ENCODE data around the gene CELF5. TPM values are rescaled to one million over a fixed set of nuclear protein-coding genes. Genes with fewer than 3 reads are reported as not detected.

The CELF5 gene
- total RNA-seq, 4 donors from 2014 or later: 0.28 to 0.73 TPM; not detected in 2

DNA sequence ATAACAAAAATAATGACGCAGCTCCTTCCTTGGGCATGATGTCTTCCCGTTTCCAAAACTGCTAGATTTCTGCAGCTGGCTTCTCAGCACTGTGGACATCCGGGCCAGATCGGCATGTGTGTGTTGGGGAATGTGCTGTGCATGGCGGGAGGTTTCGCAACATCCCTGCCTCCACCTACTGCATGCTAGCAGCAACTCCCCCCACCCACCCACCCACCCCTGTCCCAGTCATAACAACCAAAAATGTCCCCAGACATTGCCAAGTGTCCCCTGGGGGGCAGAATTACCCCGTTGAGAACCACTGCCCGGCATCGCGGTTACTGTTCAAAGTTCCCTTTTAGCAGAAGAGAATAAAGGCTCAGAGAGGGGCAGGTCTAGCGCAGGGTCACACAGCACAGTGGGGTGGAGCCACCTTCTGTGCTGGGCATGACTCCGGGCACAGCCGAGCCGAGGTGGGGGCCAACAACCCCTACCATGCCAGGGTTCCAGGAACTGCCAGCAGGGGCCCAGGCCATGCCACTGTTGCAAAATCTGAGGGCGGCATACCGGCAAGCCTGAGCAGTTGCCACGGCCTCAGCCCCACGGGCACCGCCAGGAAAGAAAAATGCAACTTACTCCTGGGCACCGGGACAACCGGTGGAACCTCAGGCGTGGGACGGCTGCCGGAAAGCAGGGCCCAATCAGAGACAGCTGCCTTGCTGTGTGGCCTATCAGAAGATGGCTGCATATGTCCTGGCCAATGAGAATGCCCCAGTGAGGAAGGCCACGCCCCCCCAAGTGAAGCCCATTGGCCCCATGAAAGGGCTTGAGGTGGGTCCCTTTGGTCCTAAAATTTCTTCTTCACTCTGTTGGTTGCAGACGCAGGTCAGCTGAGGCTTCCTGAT, 119.4 kb downstream of the CELF5 start:
- peaks cover 4 to 9% of the 10 kb centered on the region in 2 donors for H3K4me1 ChIP-seq

DNA sequence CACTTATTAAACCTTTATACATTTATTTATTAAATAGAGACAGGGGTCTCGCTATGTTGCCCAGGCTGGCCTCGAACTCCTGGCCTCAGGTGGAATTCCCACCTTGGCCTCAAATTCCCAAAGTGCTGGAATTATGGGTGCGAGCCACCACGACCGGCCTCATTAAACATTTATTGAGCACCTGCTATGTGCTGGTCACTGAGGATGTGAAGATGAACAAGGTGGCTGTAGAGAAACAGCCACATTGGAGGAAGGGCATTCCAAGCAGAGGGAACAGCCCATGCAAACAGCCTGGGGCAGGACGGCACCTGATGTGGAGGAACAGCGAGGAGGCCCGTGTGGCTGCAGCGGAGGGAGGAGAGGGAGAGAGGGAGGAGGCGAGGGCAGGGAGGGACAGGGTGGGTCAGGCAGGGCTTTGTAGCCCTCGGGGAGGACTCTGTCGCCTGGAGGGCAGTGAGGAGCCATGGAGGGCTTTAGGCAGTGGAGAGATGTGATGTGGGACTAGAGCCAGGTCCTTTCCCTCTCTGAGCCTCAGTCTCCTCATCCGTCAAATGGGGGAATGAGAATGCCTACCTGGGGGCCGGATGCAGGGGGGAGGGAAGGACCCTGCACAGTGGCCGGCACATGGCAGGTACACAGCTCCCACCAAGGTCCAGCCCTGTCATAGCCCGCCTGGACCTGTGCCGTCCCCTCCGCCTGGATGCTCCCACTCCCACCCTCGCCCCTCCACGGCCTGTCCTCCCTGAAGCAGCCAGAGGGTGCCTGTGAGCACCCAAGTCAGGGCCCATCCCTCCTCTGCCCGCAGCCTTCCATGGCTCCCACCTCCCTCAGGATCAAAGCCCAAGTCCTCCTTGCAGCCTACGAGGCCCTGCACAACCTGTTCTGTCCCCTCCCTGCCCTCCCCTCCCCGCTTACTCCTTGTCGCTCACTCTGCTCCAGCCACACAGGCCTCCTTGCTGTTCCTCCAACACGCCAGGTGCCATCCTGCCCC, 120.4 kb downstream of the CELF5 start:
- Histone ChIP-seq H3K27me3 (no peaks in the 10 kb centered on the region), H3K27ac (peak overlapping the region; percentile 84 to 94), H3K36me3 (no peaks in the 10 kb centered on the region), H3K4me3 (no peak overlapping the region), H3K4me1 (peaks cover 4 to 9% of the 10 kb centered on the region in 2 donors), H3K9me3 (no peaks in the 10 kb centered on the region)
- TF ChIP-seq POLR2A (IDR thresholded peaks at IDR 0.05): no peak
- TF ChIP-seq, protein P1, sequence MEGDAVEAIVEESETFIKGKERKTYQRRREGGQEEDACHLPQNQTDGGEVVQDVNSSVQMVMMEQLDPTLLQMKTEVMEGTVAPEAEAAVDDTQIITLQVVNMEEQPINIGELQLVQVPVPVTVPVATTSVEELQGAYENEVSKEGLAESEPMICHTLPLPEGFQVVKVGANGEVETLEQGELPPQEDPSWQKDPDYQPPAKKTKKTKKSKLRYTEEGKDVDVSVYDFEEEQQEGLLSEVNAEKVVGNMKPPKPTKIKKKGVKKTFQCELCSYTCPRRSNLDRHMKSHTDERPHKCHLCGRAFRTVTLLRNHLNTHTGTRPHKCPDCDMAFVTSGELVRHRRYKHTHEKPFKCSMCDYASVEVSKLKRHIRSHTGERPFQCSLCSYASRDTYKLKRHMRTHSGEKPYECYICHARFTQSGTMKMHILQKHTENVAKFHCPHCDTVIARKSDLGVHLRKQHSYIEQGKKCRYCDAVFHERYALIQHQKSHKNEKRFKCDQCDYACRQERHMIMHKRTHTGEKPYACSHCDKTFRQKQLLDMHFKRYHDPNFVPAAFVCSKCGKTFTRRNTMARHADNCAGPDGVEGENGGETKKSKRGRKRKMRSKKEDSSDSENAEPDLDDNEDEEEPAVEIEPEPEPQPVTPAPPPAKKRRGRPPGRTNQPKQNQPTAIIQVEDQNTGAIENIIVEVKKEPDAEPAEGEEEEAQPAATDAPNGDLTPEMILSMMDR (IDR thresholded peaks at IDR 0.05): no peak
- peak; percentile 25 to 26 for DNase-seq
- intact Hi-C loops (cut with DNase I; ENCODE audit: low total_unique reads): no loop called here

More for the DNA sequence above, 119.4 kb downstream of the CELF5 start:
- peak overlapping the region; percentile 14 to 19 for H3K4me3 ChIP-seq
- no peaks in the 10 kb centered on the region for H3K9me3 ChIP-seq
- intact Hi-C loops (cut with DNase I; ENCODE audit: low total_unique reads): no loop called here
- DNase-seq: peak; percentile 88
- H3K36me3 ChIP-seq: no peaks in the 10 kb centered on the region
- TF ChIP-seq POLR2A (IDR thresholded peaks at IDR 0.05): no peak
- TF ChIP-seq, protein P1 (IDR thresholded peaks at IDR 0.05): peak in 1 of 4 experiments; percentile 13
- peak overlapping the region; percentile 84 to 94 for H3K27ac ChIP-seq
- no peaks in the 10 kb centered on the region for H3K27me3 ChIP-seq

DNA sequence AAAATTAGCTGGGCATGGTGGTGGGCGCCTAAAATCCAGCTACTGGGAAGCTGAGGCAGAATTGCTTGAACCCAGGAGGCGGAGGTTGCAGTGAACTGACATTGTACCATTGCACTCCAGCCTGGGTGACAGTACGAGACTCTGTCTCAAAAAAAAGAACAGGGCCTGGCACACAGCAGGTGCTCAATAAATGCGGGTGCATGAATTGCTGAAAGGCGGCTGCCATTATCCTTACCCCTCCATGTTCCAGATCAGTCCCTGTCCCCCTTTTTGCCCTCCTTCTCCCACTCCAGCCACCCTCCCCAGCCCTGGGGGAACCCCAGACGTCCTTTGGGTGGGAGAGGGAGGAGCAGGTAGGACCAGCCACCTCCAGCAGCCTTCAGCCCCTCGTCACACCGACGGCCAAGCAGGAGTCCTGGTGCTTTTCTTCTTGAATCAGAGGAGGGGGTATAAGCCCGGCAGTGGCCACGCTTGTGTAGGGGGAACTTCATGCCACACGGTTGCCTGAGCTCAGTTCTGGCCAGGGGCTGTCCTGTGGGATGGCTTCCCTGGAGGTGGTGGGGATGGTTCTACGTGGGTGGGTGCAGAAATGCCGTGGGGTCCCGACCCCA, 121.5 kb downstream of the CELF5 start:
- DNase-seq: peak in 1 of 2 donors; percentile 30

More for the DNA sequence above, 121.5 kb downstream of the CELF5 start:
- H3K4me3 ChIP-seq: no peak overlapping the region
- H3K4me1 ChIP-seq: peaks cover 4 to 9% of the 10 kb centered on the region in 2 donors
- no peaks in the 10 kb centered on the region for H3K9me3 ChIP-seq
- TF ChIP-seq, protein P1 (IDR thresholded peaks at IDR 0.05): no peak
- no peak for TF ChIP-seq POLR2A (IDR thresholded peaks at IDR 0.05)
- H3K36me3 ChIP-seq: no peaks in the 10 kb centered on the region
- intact Hi-C loops (cut with DNase I; ENCODE audit: low total_unique reads): no loop called here
- no peaks in the 10 kb centered on the region for H3K27me3 ChIP-seq
- H3K27ac ChIP-seq: peak overlapping the region; percentile 84 to 94

Other genes with a start within 250 kb of the CELF5 start
- gene TLE6, start 247.1 kb upstream of the CELF5 start, total RNA-seq: 1 to 10 TPM in 2 of 4 donors, under 1 TPM in 1, not detected in 1; 0.46 to 3.5 (median 1.1) TPM
- gene TLE2, start 195.4 kb upstream of the CELF5 start, total RNA-seq: 100 to 1,000 TPM in 1 of 4 donors, 10 to 100 TPM in 3; 24.9 to 102 (median 62.3) TPM
- 100 to 1,000 TPM in 3 of 4 donors, 10 to 100 TPM in 1; 86.1 to 644 (median 429) TPM for gene TLE5, start 162.2 kb upstream of the CELF5 start, total RNA-seq
- 10 to 100 TPM in 3 of 4 donors, 1 to 10 TPM in 1; 8.5 to 71.8 (median 27.7) TPM for gene GNA11, start 130.3 kb upstream of the CELF5 start, total RNA-seq
- gene GNA15, start 88.6 kb upstream of the CELF5 start, total RNA-seq: 1 to 10 TPM; 1.2 to 7.2 (median 2.9) TPM
- gene S1PR4, start 45.9 kb upstream of the CELF5 start, total RNA-seq: 1 to 10 TPM in 2 of 4 donors, not detected in 2; 1.3 to 2.0 TPM
- gene NCLN, start 38.7 kb upstream of the CELF5 start, total RNA-seq: 10 to 100 TPM; 19.2 to 37.3 (median 28.2) TPM
- 100 to 1,000 TPM in 2 of 4 donors, 10 to 100 TPM in 2; 18.5 to 361 (median 82.9) TPM for gene NFIC, start 141.9 kb downstream of the CELF5 start, total RNA-seq